IPS DF 19.7 (cell line): ENCODE results near the gene SETD1A.

Source experiments
- DNase-seq: peaks from one replicate; pipeline ENCODE4 v3.0.0-alpha.2; 2013; ENCODE audit warnings: low read depth, low spot score

The SETD1A gene

GRCh38 chr16:30982548-30983288 is 25.2 kb downstream of the SETD1A start:
- DNase-seq: no peak

GRCh38 chr16:30983289-30983889 is 25.8 kb downstream of the SETD1A start:
- no peak for DNase-seq

- no peak for DNase-seq
Measured at GRCh38 chr16:30983898-30984610, 26.5 kb downstream of the SETD1A start.

GRCh38 chr16:30984669-30985400 is 27.3 kb downstream of the SETD1A start, which contains the start of gene HSD3B7:
TSS of gene HSD3B7 (plus strand) at chr16:30985207. CDS start at chr16:30985659, 452 bp downstream.
- DNase-seq: no peak

GRCh38 chr16:30985401-30986128 is 28.0 kb downstream of the SETD1A start:
- DNase-seq: no peak

GRCh38 chr16:30986129-30986991 is 28.8 kb downstream of the SETD1A start:
- DNase-seq: no peak

- no peak for DNase-seq
Measured at GRCh38 chr16:30987581-30988190, 30.1 kb downstream of the SETD1A start.

GRCh38 chr16:30989469-30990047 is 32.0 kb downstream of the SETD1A start:
- DNase-seq: no peak

- DNase-seq: no peak
Measured at GRCh38 chr16:30990105-30990504, 32.6 kb downstream of the SETD1A start.

- DNase-seq: no peak
Measured at GRCh38 chr16:30991052-30991451, 33.5 kb downstream of the SETD1A start.

- DNase-seq: no peak
Measured at GRCh38 chr16:30992276-30992780, 34.8 kb downstream of the SETD1A start.

GRCh38 chr16:30992931-30993816 is 35.6 kb downstream of the SETD1A start:
- no peak for DNase-seq

GRCh38 chr16:30995927-30996323 is 38.4 kb downstream of the SETD1A start:
- DNase-seq: no peak

- DNase-seq: no peak
Measured at GRCh38 chr16:30996324-30996984, 38.9 kb downstream of the SETD1A start.

GRCh38 chr16:30996985-30997724 is 39.6 kb downstream of the SETD1A start:
- DNase-seq: no peak

GRCh38 chr16:30997725-30998711 is 40.5 kb downstream of the SETD1A start:
- no peak for DNase-seq
